ENCODE measurements around the gene MC1R. TPM values are rescaled to one million over a fixed set of nuclear protein-coding genes. Genes with fewer than 3 reads are reported as not detected.

The MC1R gene
- polyA plus RNA-seq, 2 of the 4 experiments (the other 2 are of a cell fraction) = 7.4 to 8.0 TPM

GRCh38 chr16:89900885-89901284, 17.8 kb upstream of the MC1R start:
- 96% methylated on average over 17 of the region's 17 CpGs for WGBS (ENCODE audit: missing lambda C conversion rate)
- H3K9me3 ChIP-seq = no peaks in the 10 kb centered on the region
- no peak overlapping the region for H3K4me2 ChIP-seq
- no peaks in the 10 kb centered on the region for H3K4me1 ChIP-seq
- ChIA-PET CTCF (interaction anchor here (1.9 kb wide), 1 partner anchor 9 kb away, joined by 10 read pairs; no protein-coding TSS in a partner anchor), POLR2A (no interaction called here)
- DNase-seq (ENCODE audit: low read depth in 1 of 2, low spot score in 1 of 2) = no peak
- no peak overlapping the region for H3K27ac ChIP-seq
- ATAC-seq = no peak
- H3K4me3 ChIP-seq = no peak overlapping the region
- FAIRE-seq = no peak
- TF ChIP-seq MAFK (IDR thresholded peaks at IDR 0.05; ENCODE audit: partially characterized antibody) = no peak
- no peak for TF ChIP-seq GATA3 (IDR thresholded peaks at IDR 0.05; ENCODE audit: borderline replicate concordance)
- no peak for TF ChIP-seq HES2 (IDR thresholded peaks at IDR 0.05)
- TF ChIP-seq RFX5 (IDR thresholded peaks at IDR 0.05) = no peak
- TF ChIP-seq CBX8 (IDR thresholded peaks at IDR 0.05) = no peak
- TF ChIP-seq MYC (IDR thresholded peaks at IDR 0.05; ENCODE audit: borderline replicate concordance, low read length) = no peak
- TF ChIP-seq ZC3H11A (IDR thresholded peaks at IDR 0.05) = no peak
- TF ChIP-seq HOXB5 (CRISPR knock-in tag; IDR thresholded peaks at IDR 0.05) = no peak
- TF ChIP-seq FOXS1 (CRISPR knock-in tag; IDR thresholded peaks at IDR 0.05) = no peak
- TF ChIP-seq RAD21 (conservative IDR thresholded peaks at IDR 0.05 in 1 of 2, IDR thresholded peaks at IDR 0.05 in 1 of 2) = no peak
- TF ChIP-seq E2F6 (IDR thresholded peaks at IDR 0.05; ENCODE audit: borderline replicate concordance, low read depth) = no peak
- no peak for TF ChIP-seq CTCF (IDR thresholded peaks at IDR 0.05)
- no peak for TF ChIP-seq RCOR1 (IDR thresholded peaks at IDR 0.05; ENCODE audit: low read depth, low read length)
- TF ChIP-seq CHD2 (IDR thresholded peaks at IDR 0.05; ENCODE audit: low read length, partially characterized antibody) = no peak
- no peak for TF ChIP-seq FOSB (CRISPR knock-in tag; IDR thresholded peaks at IDR 0.05)

- Histone ChIP-seq H3K27ac (no peak overlapping the region), H3K4me2 (no peak overlapping the region), H3K9me3 (peaks cover 3% of the 10 kb centered on the region; the same call in 1 of the 3 replicates), H3K4me3 (no peak overlapping the region), H3K4me1 (no peaks in the 10 kb centered on the region)
- FAIRE-seq (no peak), ATAC-seq (no peak; a peak in 1 of 6 replicates), DNase-seq (ENCODE audit: low read depth in 1 of 2, low spot score in 1 of 2) (no peak)
- ChIA-PET CTCF (no interaction called here), POLR2A (no interaction called here)
- TF ChIP-seq CHD4 (IDR thresholded peaks at IDR 0.05; ENCODE audit: borderline replicate concordance) (no peak), TP53 (CRISPR knock-in tag; IDR thresholded peaks at IDR 0.05) (no peak), JUN (IDR thresholded peaks at IDR 0.05) (no peak), ESRRA (IDR thresholded peaks at IDR 0.05; ENCODE audit: borderline replicate concordance, low read length) (no peak)
- WGBS (ENCODE audit: missing lambda C conversion rate) = 83% methylated on average over 7 of the region's 11 CpGs
Measured at GRCh38 chr16:89902980-89903379, 15.7 kb upstream of the MC1R start.

- TF ChIP-seq NR3C1 (IDR thresholded peaks at IDR 0.05) (no peak), HDAC2 (IDR thresholded peaks at IDR 0.05) (no peak), KDM5A (IDR thresholded peaks at IDR 0.05) (no peak), JUNB (IDR thresholded peaks at IDR 0.05) (no peak), HMGXB4 (CRISPR knock-in tag; IDR thresholded peaks at IDR 0.05; ENCODE audit: borderline replicate concordance) (no peak), HES2 (IDR thresholded peaks at IDR 0.05) (no peak)
- no peak; a peak in 2 of 6 replicates for ATAC-seq
- ChIA-PET POLR2A (no interaction called here), CTCF (interaction anchor here (0.7 kb wide), 1 partner anchor 21 kb away, joined by 3 read pairs; no protein-coding TSS in a partner anchor)
- H3K27ac ChIP-seq = no peak overlapping the region
- no peak for DNase-seq (ENCODE audit: low read depth in 1 of 2, low spot score in 1 of 2)
- no peaks in the 10 kb centered on the region for H3K4me1 ChIP-seq
- H3K9me3 ChIP-seq = peaks cover 7% of the 10 kb centered on the region; the same call in 1 of the 3 replicates
- no peak for FAIRE-seq
- WGBS (ENCODE audit: missing lambda C conversion rate) = 87% methylated on average over 19 of the region's 19 CpGs
- H3K4me3 ChIP-seq = no peak overlapping the region
- H3K4me2 ChIP-seq = no peak overlapping the region
Measured at GRCh38 chr16:89903908-89904515, 14.7 kb upstream of the MC1R start.

Measured in A549 (cell line).